ENCODE measurements around the gene PITX2. TPM values are rescaled to one million over a fixed set of nuclear protein-coding genes. Genes with fewer than 3 reads are reported as not detected.

PITX2 gene
- total RNA-seq, 1 donor from 2014 or later, result not detected

- no peaks in the 10 kb centered on the region for H3K36me3 ChIP-seq
- H3K27me3 ChIP-seq (ENCODE audit: low read depth), result peaks cover 100% of the 10 kb centered on the region
- intact Hi-C loops (cut with micrococcal nuclease), result no loop called here
These were observed 6.4 kb upstream of the PITX2 start for GRCh38 chr4:110629214-110629754.

GRCh38 chr4:110628663-110629213 is 5.9 kb upstream of the PITX2 start:
- TF ChIP-seq CTCF (IDR thresholded peaks at IDR 0.05; ENCODE audit: borderline replicate concordance), result no peak
- no peaks in the 10 kb centered on the region for H3K36me3 ChIP-seq
- intact Hi-C loops (cut with micrococcal nuclease), result no loop called here
- H3K27ac ChIP-seq (replicated peaks), result no peak overlapping the region
- no peak overlapping the region for H3K4me3 ChIP-seq
- peaks cover 25% of the 10 kb centered on the region for H3K4me1 ChIP-seq
- H3K9me3 ChIP-seq (replicated peaks), result no peaks in the 10 kb centered on the region
- H3K27me3 ChIP-seq (ENCODE audit: low read depth), result peaks cover 100% of the 10 kb centered on the region
- DNase-seq, result no peak

More at GRCh38 chr4:110629214-110629754, 6.4 kb upstream of the PITX2 start:
- H3K4me1 ChIP-seq, result peaks cover 30% of the 10 kb centered on the region
- no peak overlapping the region for H3K4me3 ChIP-seq
- no peak for TF ChIP-seq CTCF (IDR thresholded peaks at IDR 0.05; ENCODE audit: borderline replicate concordance)
- H3K27ac ChIP-seq (replicated peaks), result no peak overlapping the region
- H3K9me3 ChIP-seq (replicated peaks), result no peaks in the 10 kb centered on the region
- DNase-seq, result no peak

GRCh38 chr4:110627977-110628662 is 5.2 kb upstream of the PITX2 start:
- Histone ChIP-seq H3K36me3 (no peaks in the 10 kb centered on the region), H3K27me3 (ENCODE audit: low read depth) (peaks cover 100% of the 10 kb centered on the region), H3K4me1 (peaks cover 29% of the 10 kb centered on the region), H3K4me3 (no peak overlapping the region), H3K9me3 (replicated peaks) (no peaks in the 10 kb centered on the region), H3K27ac (replicated peaks) (no peak overlapping the region)
- TF ChIP-seq CTCF (IDR thresholded peaks at IDR 0.05; ENCODE audit: borderline replicate concordance), result no peak
- no peak for DNase-seq
- intact Hi-C loops (cut with micrococcal nuclease), result no loop called here

- Histone ChIP-seq H3K4me3 (no peak overlapping the region), H3K9me3 (replicated peaks) (no peaks in the 10 kb centered on the region), H3K27ac (replicated peaks) (no peak overlapping the region), H3K27me3 (ENCODE audit: low read depth) (peaks cover 100% of the 10 kb centered on the region), H3K4me1 (peaks cover 32% of the 10 kb centered on the region), H3K36me3 (no peaks in the 10 kb centered on the region)
- no peak for DNase-seq
- no peak for TF ChIP-seq CTCF (IDR thresholded peaks at IDR 0.05; ENCODE audit: borderline replicate concordance)
- intact Hi-C loops (cut with micrococcal nuclease), result no loop called here
These were observed 3.8 kb upstream of the PITX2 start for GRCh38 chr4:110626532-110627153.

- intact Hi-C loops (cut with micrococcal nuclease), result no loop called here
- H3K36me3 ChIP-seq, result no peaks in the 10 kb centered on the region
These were observed 2.8 kb upstream of the PITX2 start for GRCh38 chr4:110625576-110626257.

More at GRCh38 chr4:110625576-110626257, 2.8 kb upstream of the PITX2 start:
- H3K4me3 ChIP-seq, result no peak overlapping the region
- no peak for TF ChIP-seq CTCF (IDR thresholded peaks at IDR 0.05; ENCODE audit: borderline replicate concordance)
- peaks cover 100% of the 10 kb centered on the region for H3K27me3 ChIP-seq (ENCODE audit: low read depth)
- no peak for DNase-seq
- no peak overlapping the region for H3K27ac ChIP-seq (replicated peaks)
- peaks cover 34% of the 10 kb centered on the region for H3K4me1 ChIP-seq
- H3K9me3 ChIP-seq (replicated peaks), result no peaks in the 10 kb centered on the region

Measured in left ventricle myocardium inferior (tissue), 1 donor.